Globus pallidus (tissue), 1 donor: ENCODE measurements around the gene PTPN18.
"Not testable (repeated sequence)": the region's sequence is repeated elsewhere in the genome, so short reads cannot be mapped to it uniquely, and the experiment has no call there.

Source experiments
- DNase-seq: peaks from one replicate; pipeline ENCODE4 v3.0.0-alpha.2; 2015; ENCODE audit warnings: low spot score

PTPN18 gene, protein sequence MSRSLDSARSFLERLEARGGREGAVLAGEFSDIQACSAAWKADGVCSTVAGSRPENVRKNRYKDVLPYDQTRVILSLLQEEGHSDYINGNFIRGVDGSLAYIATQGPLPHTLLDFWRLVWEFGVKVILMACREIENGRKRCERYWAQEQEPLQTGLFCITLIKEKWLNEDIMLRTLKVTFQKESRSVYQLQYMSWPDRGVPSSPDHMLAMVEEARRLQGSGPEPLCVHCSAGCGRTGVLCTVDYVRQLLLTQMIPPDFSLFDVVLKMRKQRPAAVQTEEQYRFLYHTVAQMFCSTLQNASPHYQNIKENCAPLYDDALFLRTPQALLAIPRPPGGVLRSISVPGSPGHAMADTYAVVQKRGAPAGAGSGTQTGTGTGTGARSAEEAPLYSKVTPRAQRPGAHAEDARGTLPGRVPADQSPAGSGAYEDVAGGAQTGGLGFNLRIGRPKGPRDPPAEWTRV

DNA sequence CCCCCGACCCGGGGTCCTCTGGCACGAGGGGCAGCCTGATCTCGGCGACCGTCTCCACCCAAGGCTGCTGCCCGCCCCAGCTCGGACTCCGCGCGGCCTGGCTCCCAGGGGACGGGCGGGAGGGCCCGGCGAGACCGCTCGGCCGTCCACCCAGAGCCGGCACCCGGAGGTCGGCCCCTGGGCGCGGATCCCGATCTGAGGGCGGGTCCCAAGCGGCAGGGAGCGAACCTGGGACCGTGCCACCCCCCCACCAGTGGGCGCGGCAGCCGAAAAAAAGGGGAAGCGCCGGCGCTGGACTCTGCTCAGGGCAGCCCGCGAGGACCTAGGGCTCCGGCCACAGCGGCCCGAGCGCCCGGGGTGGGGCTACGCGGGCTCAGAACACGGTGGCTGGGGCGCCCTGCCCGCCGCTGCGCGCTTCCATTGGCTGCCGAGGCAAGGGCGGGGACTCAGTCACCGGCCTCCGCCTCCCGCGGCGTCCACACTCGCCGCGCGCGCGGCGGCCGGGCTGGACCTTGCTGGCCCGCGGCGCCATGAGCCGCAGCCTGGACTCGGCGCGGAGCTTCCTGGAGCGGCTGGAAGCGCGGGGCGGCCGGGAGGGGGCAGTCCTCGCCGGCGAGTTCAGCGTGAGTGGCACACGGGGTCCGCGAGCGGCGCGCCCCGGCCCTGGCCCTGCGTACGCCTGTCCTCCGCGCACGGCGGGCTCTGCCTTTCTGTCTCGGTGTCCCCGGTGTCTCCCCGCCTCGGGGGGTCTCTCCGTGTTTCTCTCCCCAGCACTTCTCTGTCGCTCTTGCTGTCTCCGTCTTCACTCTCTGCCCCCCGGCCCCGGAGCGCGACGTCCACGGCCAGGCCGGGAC, at the start of gene PTPN18:
Gene PTPN18, plus strand, starts transcription at position 479 of the 854 bp plus-strand sequence. Its CDS starts 52 bp downstream, at position 531.
- DNase-seq, result peak; percentile 86

- DNase-seq, result no peak
These were observed 48.0 kb upstream of the PTPN18 start for GRCh38 chr2:130307850-130308249.

DNA sequence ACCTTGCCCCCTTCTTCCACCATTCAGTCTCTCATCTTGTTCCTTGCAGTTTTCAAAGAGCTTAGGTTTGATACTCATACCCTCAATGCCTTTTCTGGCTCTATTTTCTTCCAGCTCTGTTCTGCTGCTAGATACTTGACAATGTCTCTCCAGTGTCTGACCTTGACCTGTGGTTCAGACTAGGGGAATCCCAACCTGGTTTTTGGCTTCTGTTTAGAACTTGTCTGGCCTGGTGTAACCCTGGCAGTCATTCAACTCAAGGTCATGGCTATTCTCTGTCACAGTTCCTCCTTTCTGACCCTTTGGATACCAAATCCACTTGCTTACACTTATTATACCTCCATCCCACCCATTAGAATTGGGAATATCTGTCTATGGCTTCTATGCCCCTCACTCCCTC, 45.0 kb upstream of the PTPN18 start:
- DNase-seq, result no peak

- no peak for DNase-seq
These were observed 42.0 kb upstream of the PTPN18 start for GRCh38 chr2:130313812-130314334.

DNA sequence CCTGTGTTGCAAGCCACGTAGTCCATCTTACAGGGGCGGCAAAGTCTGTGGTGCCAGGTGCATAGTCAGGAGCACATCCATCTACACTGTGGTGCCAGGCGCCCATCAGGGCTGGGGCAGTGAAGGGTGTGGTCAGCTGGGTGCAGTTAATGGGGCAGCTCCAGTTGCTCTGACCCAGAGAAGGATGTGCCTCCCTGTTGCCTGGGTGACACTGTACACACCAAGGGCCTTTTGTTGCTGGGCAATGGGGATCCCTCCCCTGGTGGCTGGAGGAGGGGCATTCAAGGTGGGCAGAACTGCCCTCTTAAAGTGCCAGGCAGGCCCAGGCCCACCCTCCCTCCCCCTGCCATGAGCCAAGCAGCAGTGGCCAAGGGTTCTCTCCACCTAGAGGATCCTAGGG, 41.5 kb upstream of the PTPN18 start:
- no peak for DNase-seq

DNA sequence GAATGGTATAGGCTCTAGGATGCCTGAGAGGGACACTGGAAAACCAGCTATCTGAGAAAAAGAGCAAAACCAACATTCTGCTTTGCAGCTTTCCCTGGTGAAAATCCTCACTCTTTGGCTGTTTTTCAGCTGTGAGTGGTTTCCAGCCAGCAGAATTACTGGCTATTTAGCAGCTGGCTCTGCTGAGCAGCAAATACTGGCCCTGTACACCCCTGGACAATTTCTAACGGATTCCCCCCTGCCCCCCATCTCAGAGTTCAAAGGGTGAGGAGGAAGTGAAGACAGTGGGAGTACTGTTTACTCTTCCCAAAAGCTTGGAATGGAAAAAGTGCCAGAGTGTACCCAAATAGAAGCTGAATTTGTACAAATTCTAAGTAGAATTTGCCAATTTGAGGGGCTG, 39.3 kb upstream of the PTPN18 start:
- no peak for DNase-seq

- no peak for DNase-seq
These were observed 37.0 kb upstream of the PTPN18 start for GRCh38 chr2:130318906-130319305.

DNA sequence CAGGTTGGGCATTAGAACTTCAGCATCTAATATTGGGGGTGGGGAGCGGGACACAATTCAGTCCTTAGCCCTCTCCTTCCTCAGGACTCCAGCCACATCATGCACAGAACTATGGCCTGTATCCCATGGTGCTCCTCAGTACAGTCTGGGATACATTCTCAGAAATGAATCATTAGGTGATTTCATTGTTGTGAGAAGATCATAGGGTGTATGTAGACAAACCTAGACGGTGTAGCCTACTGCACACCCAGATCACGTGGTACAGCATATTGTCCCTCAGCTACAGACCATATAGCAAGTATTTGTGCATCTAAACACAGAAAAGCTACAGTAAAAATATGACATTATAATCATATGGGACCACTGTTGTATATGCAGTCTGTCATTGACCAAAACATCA, 36.3 kb upstream of the PTPN18 start:
- no peak for DNase-seq

DNA sequence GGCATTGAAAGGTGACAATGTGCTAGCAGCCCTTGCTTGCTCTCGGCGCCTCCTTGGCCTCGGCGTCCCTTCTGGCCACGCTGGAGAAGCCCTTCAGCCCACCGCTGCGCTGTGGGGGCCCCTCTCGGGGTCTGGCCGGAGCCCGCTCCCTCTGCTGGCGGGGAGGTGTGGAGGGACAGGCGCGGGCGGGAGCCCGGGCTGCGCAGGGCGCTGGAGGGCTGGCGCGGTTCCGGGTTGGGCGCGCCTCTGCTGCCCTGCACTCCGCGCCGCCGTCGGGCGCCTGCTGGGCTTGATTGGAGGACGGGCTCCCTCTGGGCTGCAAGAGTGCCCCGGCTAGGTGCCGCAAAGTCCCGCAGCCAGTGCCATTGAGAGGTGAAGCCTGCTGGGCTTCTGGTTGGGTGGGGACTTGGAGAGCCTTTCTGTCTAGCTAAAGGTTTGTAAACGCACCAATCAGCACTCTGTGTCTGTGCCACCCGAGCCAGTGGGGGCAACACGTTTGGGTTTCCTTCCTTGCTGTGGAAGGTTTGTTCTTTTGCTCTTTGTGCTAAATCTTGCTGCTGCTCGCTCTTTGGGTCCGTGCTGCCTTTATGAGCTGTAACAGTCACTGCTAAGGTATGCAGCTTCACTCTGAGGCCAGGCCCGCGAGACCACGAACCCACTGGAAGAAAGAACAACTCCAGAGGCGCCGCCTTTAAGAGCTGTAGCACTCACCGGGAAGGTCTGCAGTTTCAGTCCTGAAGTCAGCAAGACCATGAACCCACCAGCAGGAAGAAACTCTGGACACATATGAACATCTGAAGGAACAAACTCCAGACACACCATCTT, 27.9 kb upstream of the PTPN18 start:
- no peak for DNase-seq

GRCh38 chr2:130328710-130329109, 27.1 kb upstream of the PTPN18 start:
- DNase-seq, result no peak

- DNase-seq, result peak; percentile 42
These were observed 23.4 kb upstream of the PTPN18 start for GRCh38 chr2:130332271-130333073.

DNA sequence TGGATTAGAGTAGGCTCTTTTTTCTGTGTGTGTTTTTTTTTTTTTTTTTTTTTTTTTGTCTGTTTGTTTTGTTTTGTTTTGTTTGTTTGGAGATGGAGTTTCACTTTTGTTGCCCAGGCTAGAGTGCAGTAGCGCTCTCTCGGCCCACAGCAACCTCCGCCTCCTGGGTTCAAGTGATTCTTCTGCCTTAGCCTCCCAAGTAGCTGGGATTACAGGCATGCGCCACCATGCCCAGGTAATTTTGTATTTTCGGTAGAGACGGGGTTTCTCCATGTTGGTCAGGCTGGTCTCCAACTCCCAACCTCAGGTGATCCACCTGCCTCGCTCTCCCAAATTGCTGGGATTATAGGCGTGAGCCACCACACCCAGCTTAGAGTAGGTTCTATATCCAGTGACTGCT, 22.6 kb upstream of the PTPN18 start:
- not testable (repeated sequence) for DNase-seq

- DNase-seq, result no peak
These were observed 21.8 kb upstream of the PTPN18 start for GRCh38 chr2:130334026-130334425.

DNA sequence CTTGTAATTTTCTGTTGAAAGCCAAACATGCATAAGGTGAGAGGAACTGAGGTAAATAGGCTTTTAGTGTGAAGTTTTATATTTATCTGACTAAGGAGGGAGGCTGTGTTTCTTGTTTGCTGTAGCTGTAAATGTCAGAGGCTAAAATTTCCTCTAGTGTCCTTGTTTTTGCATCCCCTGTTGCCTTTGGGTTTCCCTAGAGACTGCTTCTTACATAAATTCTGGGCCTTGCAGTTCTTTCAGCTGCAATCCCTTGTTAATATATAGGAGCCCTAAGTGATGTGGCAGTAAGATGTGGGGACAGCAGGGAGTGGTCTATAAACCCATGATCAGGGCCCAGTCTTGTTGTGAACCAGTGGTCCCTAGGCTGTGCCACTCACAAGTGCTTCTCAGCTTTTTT, 20.6 kb upstream of the PTPN18 start:
- no peak for DNase-seq

GRCh38 chr2:130336150-130336876, 19.5 kb upstream of the PTPN18 start:
- DNase-seq, result no peak

DNA sequence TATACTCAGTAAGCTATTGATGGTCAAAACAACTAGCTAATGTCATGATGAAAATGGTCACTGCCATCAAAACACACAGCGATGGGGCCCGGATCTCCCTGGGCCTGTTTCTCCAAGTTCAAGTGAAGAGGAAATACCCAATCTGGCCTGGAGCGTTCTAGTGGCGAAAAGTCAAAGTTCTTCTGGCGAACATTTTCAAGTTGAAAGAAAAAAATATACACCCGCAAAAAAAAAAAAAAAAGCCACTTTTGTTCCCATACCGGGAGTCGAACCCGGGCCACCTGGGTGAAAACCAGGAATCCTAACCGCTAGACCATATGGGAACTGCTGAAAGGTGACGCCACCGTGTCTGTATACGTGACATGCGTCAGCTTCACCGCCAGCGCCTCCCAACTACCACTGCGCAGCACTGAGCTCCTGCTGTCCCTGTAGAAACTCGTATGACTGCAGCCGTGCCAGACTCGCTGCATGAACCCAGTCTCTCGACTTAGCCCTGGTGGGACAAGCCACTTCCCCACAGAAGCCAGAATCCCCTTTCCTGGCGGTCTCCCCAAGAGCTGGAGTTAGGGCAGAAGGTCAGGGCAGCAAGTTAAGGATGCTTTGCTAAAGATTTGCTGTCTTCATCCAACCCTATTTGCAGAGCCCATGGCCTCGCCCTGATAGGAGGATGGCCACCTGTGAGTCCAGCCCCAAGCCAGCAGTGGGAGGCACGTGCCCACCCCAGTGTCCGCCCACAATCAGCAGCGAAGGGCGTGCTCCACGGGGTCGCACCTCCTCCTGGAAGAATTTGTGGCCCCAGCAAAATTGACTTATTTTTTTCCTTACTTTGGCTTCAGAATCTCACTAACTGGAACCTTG, 18.8 kb upstream of the PTPN18 start:
- no peak for DNase-seq

DNA sequence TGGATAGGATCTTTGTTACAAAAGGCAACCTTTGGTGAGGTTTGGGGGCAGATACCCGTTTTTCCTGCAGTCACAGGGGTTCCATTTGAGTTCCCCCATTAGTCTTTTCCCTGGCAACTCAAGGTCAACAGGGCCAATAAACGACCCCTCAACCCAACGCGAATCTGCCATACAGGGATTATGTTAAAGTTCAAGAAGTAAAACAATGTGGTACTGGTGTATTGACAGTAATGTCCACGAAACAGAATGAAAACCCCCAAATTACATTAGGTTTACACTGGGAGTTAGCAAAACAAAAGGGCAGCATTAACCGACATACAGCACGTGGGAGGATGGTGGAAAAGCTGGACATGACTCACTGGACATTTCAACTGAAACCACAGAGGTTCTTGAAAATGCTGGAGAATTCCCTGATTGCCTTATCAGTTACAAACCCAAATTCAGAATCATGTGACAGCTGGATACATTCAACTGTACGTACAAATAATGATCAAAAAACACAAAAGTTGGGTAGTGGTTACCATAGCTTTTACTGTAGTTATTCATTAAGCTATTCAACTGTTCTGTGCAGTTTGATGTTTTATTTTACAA, 18.0 kb upstream of the PTPN18 start:
- no peak for DNase-seq

DNA sequence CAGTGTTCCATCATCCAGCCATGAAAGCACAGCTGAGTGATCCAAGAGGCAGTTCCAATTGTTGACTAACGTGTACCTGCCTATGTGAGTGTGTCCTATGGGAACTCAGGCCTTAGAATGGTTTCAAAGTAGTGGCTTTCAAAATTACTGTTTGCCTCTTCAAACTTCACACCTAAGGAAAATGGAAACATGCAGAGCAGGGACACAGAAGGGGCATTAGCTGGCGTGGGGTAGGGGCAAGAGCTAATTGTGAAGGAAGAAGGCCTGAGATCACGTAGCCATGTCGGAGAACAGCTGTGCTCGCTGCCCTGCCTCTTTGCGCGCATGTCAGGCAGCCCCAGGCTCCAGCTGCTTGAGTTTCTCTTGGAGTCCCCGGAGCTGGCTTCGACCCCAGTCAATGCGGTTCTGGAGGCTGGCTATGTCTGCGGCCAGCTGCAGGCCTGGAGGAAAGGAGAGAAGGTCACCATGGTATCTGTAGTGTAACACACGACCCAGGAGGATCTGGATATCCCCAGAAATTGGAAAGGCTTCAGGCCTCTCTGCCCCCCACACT, 17.0 kb upstream of the PTPN18 start:
- no peak for DNase-seq
